HCT116 (cell line): Measurements from ENCODE around the gene CREB3L1. TPM values are rescaled to one million over a fixed set of nuclear protein-coding genes. Genes with fewer than 3 reads are reported as not detected.

Experiments used
- ATAC-seq: fragments of 200-7000 bp; cut with Tn5 transposase; 2 replicates; pipeline ENCODE4 v1.9.1; 2020; ENCODE audit warnings: mild to moderate bottlenecking, moderate library complexity
- BruUV-seq: library from RNA; stranded (reverse); fragments of 400-500 nt; replicated peaks from 2 replicates; lab custom pipeline; 2021; lab: Mats Ljungman, UMichigan
- CTCF ChIA-PET: fragments of 300-600 bp; sonication (Branson Sonifier 250); formaldehyde crosslinking; loops from one replicate; lab custom pipeline; 2021; ENCODE audit warnings: antibody characterized with exemption; lab: Charles Lee
- POLR2A ChIA-PET: fragments of 300-600, 350-600 bp; sonication (Branson Sonifier 250); formaldehyde crosslinking; loops from one replicate; lab custom pipeline; 2021; ENCODE audit warnings: antibody characterized with exemption; lab: Charles Lee
- RAD21 ChIA-PET, 2 experiments: fragments of 300-600 bp; sonication (Branson Sonifier 250); formaldehyde crosslinking; loops; one replicate each; lab custom pipeline; 2023; ENCODE audit warnings: low total read pairs in 2 of 2; ENCODE audit not compliant: uncharacterized antibody in 2 of 2, unreplicated experiment in 2 of 2, low non-redundant PET in 1 of 2; lab: Charles Lee
- DNase-seq: peaks from one replicate; pipeline ENCODE4 v3.0.0-alpha.2; 2010; ENCODE audit warnings: low read depth, low spot score
- H2AFZ ChIP-seq: fragments of 200-600 bp; shearing (Covaris generic), sonication (generic); 2 replicates; pipeline ENCODE4 v1.6.1; 2017; ENCODE audit warnings: low read depth, mixed run types, mixed read lengths, antibody characterized with exemption, low read length; ENCODE audit not compliant: poor library complexity, severe bottlenecking
- H3K27ac ChIP-seq: 2 replicates; pipeline ENCODE4 v1.5.1; 2012; ENCODE audit warnings: low read depth, low read length
- H3K27me3 ChIP-seq: fragments of 200-600 bp; sonication (generic); 2 replicates; pipeline ENCODE4 v1.6.1; 2016; ENCODE audit warnings: mixed run types, low read length, mixed read lengths; ENCODE audit not compliant: insufficient read depth
- H3K36me3 ChIP-seq, 2 experiments: fragments of 200-500 bp in 1 of 2; fragments of 200-600 bp in 1 of 2; sonication (Bioruptor generic) in 1 of 2; sonication (generic) in 1 of 2; 2 replicates each; pipeline versions ENCODE4 v1.5.1 to v1.6.1; 2014 to 2016; ENCODE audit warnings: low read length in 2 of 2, inconsistent platforms in 1 of 2, mixed read lengths in 1 of 2, mixed run types in 1 of 2; ENCODE audit not compliant: insufficient read depth in 2 of 2, control insufficient read depth in 1 of 2
- H3K4me1 ChIP-seq, 2 experiments: fragments of 200-600 bp in 1 of 2; sonication (generic) in 1 of 2; 2 replicates each; pipeline versions ENCODE4 v1.5.1 to v1.6.1; 2012 to 2017; ENCODE audit warnings: low read length in 2 of 2, inconsistent platforms in 1 of 2, mild to moderate bottlenecking in 1 of 2, mixed read lengths in 1 of 2, mixed run types in 1 of 2, moderate library complexity in 1 of 2; ENCODE audit not compliant: insufficient read depth in 2 of 2, control insufficient read depth in 1 of 2
- H3K4me2 ChIP-seq: fragments of 200-600 bp; sonication (generic); 2 replicates; pipeline ENCODE4 v1.6.1; 2017; ENCODE audit warnings: mixed run types, low read length, mixed read lengths
- H3K4me3 ChIP-seq, 2 experiments: fragments of 200-600 bp in 1 of 2; sonication (generic) in 1 of 2; replicated peaks in 1 of 2; 2 replicates each; pipeline ENCODE4 v1.5.1; 2011 to 2016; ENCODE audit warnings: low read length in 2 of 2, control low read depth in 1 of 2, low read depth in 1 of 2, mild to moderate bottlenecking in 1 of 2, mixed read lengths in 1 of 2, mixed run types in 1 of 2
- H3K79me2 ChIP-seq: fragments of 200-600 bp; sonication (generic); 2 replicates; pipeline ENCODE4 v1.6.1; 2017; ENCODE audit warnings: mild to moderate bottlenecking, mixed run types, low read length, moderate library complexity, mixed read lengths; ENCODE audit not compliant: insufficient read depth
- H3K9ac ChIP-seq: fragments of 200-600 bp; sonication (generic); 2 replicates; pipeline ENCODE4 v1.6.1; 2016; ENCODE audit warnings: low read length, mixed read lengths
- H3K9me2 ChIP-seq: fragments of 200-600 bp; sonication (generic), shearing (Covaris generic); 2 replicates; pipeline ENCODE4 v1.6.1; 2017; ENCODE audit warnings: mixed run types, mild to moderate bottlenecking, moderate library complexity; ENCODE audit not compliant: insufficient read depth
- H3K9me3 ChIP-seq, 2 experiments: fragments of 200-500 bp in 1 of 2; fragments of 200-600 bp in 1 of 2; sonication (Bioruptor generic) in 1 of 2; sonication (generic) in 1 of 2; 2 replicates each; pipeline ENCODE4 v1.6.1; 2014 to 2017; ENCODE audit warnings: low read length in 2 of 2, mixed read lengths in 2 of 2, inconsistent platforms in 1 of 2, low read depth in 1 of 2, mild to moderate bottlenecking in 1 of 2, mixed run types in 1 of 2, moderate library complexity in 1 of 2; ENCODE audit not compliant: control insufficient read depth in 1 of 2, insufficient read depth in 1 of 2
- H4K20me1 ChIP-seq: fragments of 200-600 bp; sonication (generic), shearing (Covaris generic); 2 replicates; pipeline ENCODE4 v1.6.1; 2017; ENCODE audit warnings: mixed run types, mild to moderate bottlenecking, moderate library complexity; ENCODE audit not compliant: insufficient read depth
- CTCF ChIP-seq, 3 experiments: fragments of 200-600 bp in 1 of 3; sonication (generic) in 1 of 3; IDR thresholded peaks in 2 of 3; conservative IDR thresholded peaks in 1 of 3; 2 replicates each; pipeline ENCODE4 v1.5.1; 2012 to 2017; ENCODE audit warnings: low read depth in 2 of 3, low read length in 2 of 3, antibody characterized with exemption in 1 of 3, borderline replicate concordance in 1 of 3, control low read depth in 1 of 3, mild to moderate bottlenecking in 1 of 3, mixed read lengths in 1 of 3, mixed run types in 1 of 3, moderate library complexity in 1 of 3; ENCODE audit not compliant: insufficient read depth in 1 of 3
- POLR2AphosphoS5 ChIP-seq: IDR thresholded peaks from 2 replicates; pipeline ENCODE4 v1.6.1; 2011; ENCODE audit warnings: mild to moderate bottlenecking, low read depth, low read length, moderate library complexity
- RAD21 ChIP-seq: IDR thresholded peaks from 2 replicates; pipeline ENCODE4 v1.6.1; 2012; ENCODE audit warnings: low read depth, mild to moderate bottlenecking
- SP1 ChIP-seq: IDR thresholded peaks from 2 replicates; pipeline ENCODE4 v1.6.1; 2012; ENCODE audit warnings: low read depth
- TCF7L2 ChIP-seq: IDR thresholded peaks from 2 replicates; pipeline ENCODE4 v1.7.0; 2011; ENCODE audit warnings: borderline replicate concordance, inconsistent platforms; ENCODE audit not compliant: insufficient read depth, insufficient read length; ENCODE audit errors: extremely low read depth
- intact Hi-C: fragments of 100-400 bp; cut with micrococcal nuclease; formaldehyde crosslinking; loops from 2 replicates; pipeline ENCODE4 v1.10.0; 2022
- total RNA-seq: library from RNA; stranded (reverse); gene quantifications from one replicate; pipeline ENCODE4 v1.2.1, GENCODE V29; 2021; ENCODE audit not compliant: unreplicated experiment

CREB3L1 gene
- total RNA-seq, 1 experiment from 2014 or later: 0.37 TPM

- no TSS peak for BruUV-seq
- H3K9ac ChIP-seq: no peak overlapping the region
- POLR2A ChIA-PET: no interaction called here
- no peak for TF ChIP-seq TCF7L2
- TF ChIP-seq, all 23 proteins: peak for 0
- DNase-seq: no peak
- ATAC-seq: no peak
- Histone ChIP-seq H3K4me3 (no peak overlapping the region), H3K27me3 (no peaks in the 10 kb centered on the region), H3K79me2 (peaks cover 24% of the 10 kb centered on the region), H3K4me2 (no peak overlapping the region), H2AFZ (no peak overlapping the region), H3K9me3 (no peaks in the 10 kb centered on the region), H3K4me1 (peaks cover 20 to 49% of the 10 kb centered on the region in 2 experiments), H3K9me2 (no peaks in the 10 kb centered on the region), H3K36me3 (peaks cover 3 to 12% of the 10 kb centered on the region in 2 experiments; a peak in 2 of 4 replicates), H3K27ac (no peak overlapping the region; the same call in 1 of the 2 replicates), H4K20me1 (no peaks in the 10 kb centered on the region)
- intact Hi-C loops: loop anchor here (5.0 kb wide), 1 partner anchor 119 kb away; no protein-coding TSS in a partner anchor
- ChIA-PET RAD21 (no interaction called here), CTCF (interaction anchor here (0.6 to 1.1 kb wide), 3 partner anchors 13 to 52 kb away, joined by 3 to 5 read pairs (median 3); no protein-coding TSS in a partner anchor)
Measured at GRCh38 chr11:46366661-46367161, 89.2 kb downstream of the CREB3L1 start.

GRCh38 chr11:46367244-46367915 lies 89.9 kb downstream of the CREB3L1 start:
- Histone ChIP-seq H3K9me3 (no peaks in the 10 kb centered on the region), H3K9me2 (no peaks in the 10 kb centered on the region), H3K4me3 (no peak overlapping the region), H4K20me1 (no peaks in the 10 kb centered on the region), H3K27ac (no peak overlapping the region; the same call in 1 of the 2 replicates), H3K4me2 (no peak overlapping the region), H3K36me3 (peaks cover 5 to 12% of the 10 kb centered on the region in 2 experiments; a peak in 3 of 4 replicates), H2AFZ (no peak overlapping the region), H3K4me1 (peaks cover 16 to 42% of the 10 kb centered on the region in 2 experiments), H3K27me3 (no peaks in the 10 kb centered on the region), H3K79me2 (peaks cover 20% of the 10 kb centered on the region), H3K9ac (no peak overlapping the region)
- peak; percentile 74 for TF ChIP-seq RAD21
- no peak for TF ChIP-seq SP1
- TF ChIP-seq CTCF (IDR thresholded peaks at IDR 0.05 in 2 of 3, conservative IDR thresholded peaks at IDR 0.05 in 1 of 3; ENCODE audit: borderline replicate concordance in 1 of 3, insufficient read depth in 1 of 3, low read depth in 2 of 3, low read length in 2 of 3): peak; percentile 59 to 83 (median 78); a peak in 5 of 6 replicates
- no peak for TF ChIP-seq POLR2AphosphoS5
- no TSS peak for BruUV-seq
- DNase-seq: no peak
- CTCF ChIA-PET: interaction anchor here (1.1 kb wide), 1 partner anchor 16 kb away, joined by 5 read pairs; no protein-coding TSS in a partner anchor
- peak; percentile 62 for ATAC-seq
- POLR2A ChIA-PET: no interaction called here
- RAD21 ChIA-PET: no interaction called here
- intact Hi-C loops: loop anchor here (5.0 kb wide), 1 partner anchor 120 kb away; no protein-coding TSS in a partner anchor
